ENCODE measurements around the gene CD109. TPM values are rescaled to one million over a fixed set of nuclear protein-coding genes. Genes with fewer than 3 reads are reported as not detected.

Gene CD109
- total and polyA plus RNA-seq, 2 of the 4 experiments (the other 2 are of a cell fraction), result 3.6 to 5.0 TPM

GRCh38 chr6:73653571-73654424, 42.2 kb upstream of the CD109 start, which contains the start of gene SLC17A5:
TSS of gene SLC17A5 (minus strand) at chr6:73653992. CDS start at chr6:73653886, 106 bp downstream.
- no peaks in the 10 kb centered on the region for H3K27me3 ChIP-seq (ENCODE audit: control insufficient read depth, insufficient read depth, low read length)
- H3K36me3 ChIP-seq (ENCODE audit: control insufficient read depth, insufficient read depth, low read length), result 0 out of 2 replicates have a peak, but pooled peaks cover 2% of the 10 kb centered on the region
- peak within 1 kb of the TSS; percentile 84 for H3K9ac ChIP-seq (ENCODE audit: low read depth, low read length)
- ATAC-seq (ENCODE audit: low read depth) (peak; percentile 98), DNase-seq (peak; percentile 92)
- H3K18ac ChIP-seq (ENCODE audit: low read depth, low read length), result peak within 1 kb of the TSS; percentile 63
- 0 out of 2 replicates have a peak within 1 kb of the TSS, but pooled peaks have one; percentile 2 for H2BK20ac ChIP-seq (ENCODE audit: low read depth, low read length)
- H2AK5ac ChIP-seq (ENCODE audit: low read depth, low read length), result peak within 1 kb of the TSS; percentile 83
- H4K5ac ChIP-seq (ENCODE audit: low read depth, low read length), result peak within 1 kb of the TSS; percentile 61
- BruUV-seq (replicated peaks), result no TSS peak
- H3K4me2 ChIP-seq (ENCODE audit: low read depth, low read length), result peak within 1 kb of the TSS; percentile 86
- 0% methylated on average over 53 of the region's 90 CpGs; no CpG with 5 or more reads in 1 of the 2 experiments for WGBS, 2 experiments (ENCODE audit: extremely low coverage in 2 of 2, insufficient read length in 1 of 2)
- peak within 1 kb of the TSS; percentile 96 for H3K4ac ChIP-seq (ENCODE audit: low read depth, low read length)
- peak within 1 kb of the TSS; percentile 82 for H2BK5ac ChIP-seq (ENCODE audit: low read depth, low read length, poor library complexity, severe bottlenecking)
- H2AK9ac ChIP-seq (replicated peaks; ENCODE audit: low read depth, low read length, poor library complexity), result peak within 1 kb of the TSS; percentile 87
- ChIA-PET POLR2A (ENCODE audit: unreplicated experiment) (interaction anchor here (0.5 to 1.1 kb wide), 10 partner anchors 12 to 1528 kb away, joined by 3 to 5 read pairs (median 3); partner anchors contain the start of gene MTO1), CTCF (interaction anchor here (0.7 to 1.5 kb wide), 3 partner anchors 62 to 192 kb away, joined by 3 to 7 read pairs (median 4); partner anchors contain the start of gene MTO1)
- H3K79me1 ChIP-seq (ENCODE audit: low read depth in 1 of 2, low read length in 2 of 2), result peaks cover 13 to 36% of the 10 kb centered on the region in 2 experiments; a peak in 3 of 4 replicates
- in situ Hi-C loops (cut with MboI; ENCODE audit: low sequenced_read_pairs), result no loop called here
- peak within 1 kb of the TSS; percentile 57 to 93 for H4K8ac ChIP-seq (ENCODE audit: low read depth in 2 of 2, low read length in 2 of 2)
- intact Hi-C loops (cut with micrococcal nuclease), result loop anchor here (2.0 kb wide), 1 partner anchor 133 kb away; the partner anchor contains the start of gene EEF1A1
- H3K27ac ChIP-seq (ENCODE audit: insufficient read depth, low read length), result peak within 1 kb of the TSS; percentile 88
- peak within 1 kb of the TSS; percentile 1; the same call in 1 of the 3 replicates for H2BK15ac ChIP-seq (ENCODE audit: low read depth, low read length)
- peak within 1 kb of the TSS; percentile 61 for H3K56ac ChIP-seq (ENCODE audit: extremely low read depth, insufficient read depth, low read length)
- peak within 1 kb of the TSS; percentile 89 for H2BK120ac ChIP-seq (ENCODE audit: low read depth, low read length)
- H3K4me3 ChIP-seq (ENCODE audit: insufficient read depth, low read depth, low read length), result peak within 1 kb of the TSS; percentile 78
- H2AFZ ChIP-seq (replicated peaks; ENCODE audit: low read length, poor library complexity), result peak within 1 kb of the TSS; percentile 100
- peak within 1 kb of the TSS; percentile 76 for H4K91ac ChIP-seq (ENCODE audit: insufficient read depth, low read depth, low read length)
- peaks cover 8% of the 10 kb centered on the region; the same call in 1 of the 2 replicates for H3K9me1 ChIP-seq (ENCODE audit: insufficient read depth, low read length)
- no peaks in the 10 kb centered on the region for H4K20me1 ChIP-seq (ENCODE audit: insufficient read depth, low read length)
- peaks cover 3% of the 10 kb centered on the region; the same call in 1 of the 2 replicates for H3K4me1 ChIP-seq (ENCODE audit: control insufficient read depth, insufficient read depth, low read length)
- dilution Hi-C loops (cut with HindIII; ENCODE audit: low sequenced_read_pairs, unreplicated experiment), result no loop called here
- H3K9me3 ChIP-seq (ENCODE audit: control insufficient read depth, insufficient read depth, low read length), result no peaks in the 10 kb centered on the region
- H3K23ac ChIP-seq (ENCODE audit: low read depth, low read length), result peak within 1 kb of the TSS; percentile 92
- peak within 1 kb of the TSS; percentile 96 for H3K14ac ChIP-seq (replicated peaks; ENCODE audit: low read depth, low read length)
- peak; percentile 68; the same call in 1 of the 2 replicates for TF ChIP-seq MAZ (IDR thresholded peaks at IDR 0.05; ENCODE audit: borderline replicate concordance, low read depth, low read length)
- 0 out of 2 replicates have a peak, but pooled peaks have one; percentile 56 for TF ChIP-seq CHD1 (IDR thresholded peaks at IDR 0.05; ENCODE audit: low read depth, low read length)
- TF ChIP-seq POLR2A (IDR thresholded peaks at IDR 0.05; ENCODE audit: low read depth, low read length), result peak; percentile 83
- TF ChIP-seq, protein P1, sequence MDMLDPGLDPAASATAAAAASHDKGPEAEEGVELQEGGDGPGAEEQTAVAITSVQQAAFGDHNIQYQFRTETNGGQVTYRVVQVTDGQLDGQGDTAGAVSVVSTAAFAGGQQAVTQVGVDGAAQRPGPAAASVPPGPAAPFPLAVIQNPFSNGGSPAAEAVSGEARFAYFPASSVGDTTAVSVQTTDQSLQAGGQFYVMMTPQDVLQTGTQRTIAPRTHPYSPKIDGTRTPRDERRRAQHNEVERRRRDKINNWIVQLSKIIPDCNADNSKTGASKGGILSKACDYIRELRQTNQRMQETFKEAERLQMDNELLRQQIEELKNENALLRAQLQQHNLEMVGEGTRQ (IDR thresholded peaks at IDR 0.05; ENCODE audit: low read depth, low read length), result no peak; the same call in none of the 2 replicates
- no peak for TF ChIP-seq MAFK (IDR thresholded peaks at IDR 0.05; ENCODE audit: low read depth, low read length)
- TF ChIP-seq RAD21 (IDR thresholded peaks at IDR 0.05; ENCODE audit: low read length), result no peak
- TF ChIP-seq, protein P2, sequence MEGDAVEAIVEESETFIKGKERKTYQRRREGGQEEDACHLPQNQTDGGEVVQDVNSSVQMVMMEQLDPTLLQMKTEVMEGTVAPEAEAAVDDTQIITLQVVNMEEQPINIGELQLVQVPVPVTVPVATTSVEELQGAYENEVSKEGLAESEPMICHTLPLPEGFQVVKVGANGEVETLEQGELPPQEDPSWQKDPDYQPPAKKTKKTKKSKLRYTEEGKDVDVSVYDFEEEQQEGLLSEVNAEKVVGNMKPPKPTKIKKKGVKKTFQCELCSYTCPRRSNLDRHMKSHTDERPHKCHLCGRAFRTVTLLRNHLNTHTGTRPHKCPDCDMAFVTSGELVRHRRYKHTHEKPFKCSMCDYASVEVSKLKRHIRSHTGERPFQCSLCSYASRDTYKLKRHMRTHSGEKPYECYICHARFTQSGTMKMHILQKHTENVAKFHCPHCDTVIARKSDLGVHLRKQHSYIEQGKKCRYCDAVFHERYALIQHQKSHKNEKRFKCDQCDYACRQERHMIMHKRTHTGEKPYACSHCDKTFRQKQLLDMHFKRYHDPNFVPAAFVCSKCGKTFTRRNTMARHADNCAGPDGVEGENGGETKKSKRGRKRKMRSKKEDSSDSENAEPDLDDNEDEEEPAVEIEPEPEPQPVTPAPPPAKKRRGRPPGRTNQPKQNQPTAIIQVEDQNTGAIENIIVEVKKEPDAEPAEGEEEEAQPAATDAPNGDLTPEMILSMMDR (conservative IDR thresholded peaks at IDR 0.05; ENCODE audit: low read depth, low read length), result no peak
- no peak; the same call in 1 of the 2 replicates for TF ChIP-seq NFE2L2 (IDR thresholded peaks at IDR 0.05; ENCODE audit: low read depth, low read length)
- no peak for TF ChIP-seq SMC3 (IDR thresholded peaks at IDR 0.05; ENCODE audit: low read depth, low read length)
- no peak for TF ChIP-seq RCOR1 (IDR thresholded peaks at IDR 0.05; ENCODE audit: insufficient replicate concordance, low read length)
- TF ChIP-seq, protein P3, sequence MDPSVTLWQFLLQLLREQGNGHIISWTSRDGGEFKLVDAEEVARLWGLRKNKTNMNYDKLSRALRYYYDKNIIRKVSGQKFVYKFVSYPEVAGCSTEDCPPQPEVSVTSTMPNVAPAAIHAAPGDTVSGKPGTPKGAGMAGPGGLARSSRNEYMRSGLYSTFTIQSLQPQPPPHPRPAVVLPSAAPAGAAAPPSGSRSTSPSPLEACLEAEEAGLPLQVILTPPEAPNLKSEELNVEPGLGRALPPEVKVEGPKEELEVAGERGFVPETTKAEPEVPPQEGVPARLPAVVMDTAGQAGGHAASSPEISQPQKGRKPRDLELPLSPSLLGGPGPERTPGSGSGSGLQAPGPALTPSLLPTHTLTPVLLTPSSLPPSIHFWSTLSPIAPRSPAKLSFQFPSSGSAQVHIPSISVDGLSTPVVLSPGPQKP (IDR thresholded peaks at IDR 0.05; ENCODE audit: borderline replicate concordance, low read depth, low read length), result no peak
- TF ChIP-seq RFX5 (IDR thresholded peaks at IDR 0.05; ENCODE audit: low read depth, low read length), result no peak

Measured in IMR-90 (cell line).